HG03064 (cell line): ENCODE results near the gene SP3.

ENCODE experiments used
- ATAC-seq: cut with Tn5 transposase; IDR thresholded peaks from one replicate; pipeline ENCODE4 v1.9.1; 2021; ENCODE audit warnings: low read depth; ENCODE audit not compliant: unreplicated experiment

The SP3 gene

DNA sequence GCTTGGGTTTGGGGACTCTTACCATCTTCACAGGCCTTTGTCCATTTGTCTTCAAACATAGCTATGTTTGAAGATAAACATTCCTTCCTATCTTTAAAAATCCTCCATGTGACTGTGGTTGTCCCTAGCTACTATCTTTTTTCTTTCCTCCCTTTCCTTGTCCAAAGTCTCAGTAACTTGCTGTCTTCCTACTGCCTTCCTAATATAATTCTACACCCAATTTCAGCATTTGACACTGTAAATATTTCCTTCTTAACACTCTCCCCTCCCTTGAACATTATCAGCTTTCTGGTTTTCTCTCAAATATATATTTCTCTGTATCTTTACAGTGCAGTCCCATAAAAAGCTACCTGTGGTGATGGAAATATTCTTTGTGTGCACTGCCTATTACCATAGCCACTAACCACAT is 5.3 kb upstream of the SP3 start:
- ATAC-seq: no peak

DNA sequence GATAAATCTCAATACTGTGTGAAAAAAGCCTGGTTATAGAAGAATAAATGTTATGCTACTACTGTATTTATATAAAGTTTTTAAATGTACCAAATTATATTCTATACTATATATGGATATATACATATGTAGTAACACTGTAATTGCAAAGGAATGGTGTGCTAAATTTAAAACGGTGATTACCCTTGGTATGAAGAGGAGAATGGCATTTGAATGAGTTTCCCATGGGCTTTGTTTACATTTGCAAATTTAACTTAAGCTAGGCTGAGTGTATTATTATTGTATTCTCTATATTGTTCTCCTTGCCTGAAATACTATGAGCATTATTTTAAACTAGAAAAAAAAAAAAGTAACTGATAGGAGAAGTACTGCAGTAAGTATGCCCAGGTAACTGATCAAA is 4.7 kb upstream of the SP3 start:
- no peak for ATAC-seq

DNA sequence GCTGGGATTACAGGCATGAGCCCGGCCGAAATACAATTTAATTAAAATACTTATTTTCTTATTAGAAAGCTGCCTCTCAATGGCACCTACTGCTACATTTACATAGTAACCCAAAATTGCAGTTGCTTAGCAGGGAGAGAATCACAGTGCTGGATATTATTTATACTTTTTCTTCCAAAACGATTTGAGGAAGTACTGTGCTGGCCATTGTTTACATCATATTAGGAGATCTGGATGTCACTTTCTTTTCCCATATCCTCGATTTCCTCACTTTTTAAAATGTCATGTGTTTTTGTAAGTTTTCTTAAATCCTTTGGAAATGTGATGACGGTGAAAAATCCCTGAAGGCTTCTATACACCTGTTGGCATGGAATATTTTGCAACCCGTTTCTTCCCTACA is 3.4 kb upstream of the SP3 start:
- no peak for ATAC-seq

DNA sequence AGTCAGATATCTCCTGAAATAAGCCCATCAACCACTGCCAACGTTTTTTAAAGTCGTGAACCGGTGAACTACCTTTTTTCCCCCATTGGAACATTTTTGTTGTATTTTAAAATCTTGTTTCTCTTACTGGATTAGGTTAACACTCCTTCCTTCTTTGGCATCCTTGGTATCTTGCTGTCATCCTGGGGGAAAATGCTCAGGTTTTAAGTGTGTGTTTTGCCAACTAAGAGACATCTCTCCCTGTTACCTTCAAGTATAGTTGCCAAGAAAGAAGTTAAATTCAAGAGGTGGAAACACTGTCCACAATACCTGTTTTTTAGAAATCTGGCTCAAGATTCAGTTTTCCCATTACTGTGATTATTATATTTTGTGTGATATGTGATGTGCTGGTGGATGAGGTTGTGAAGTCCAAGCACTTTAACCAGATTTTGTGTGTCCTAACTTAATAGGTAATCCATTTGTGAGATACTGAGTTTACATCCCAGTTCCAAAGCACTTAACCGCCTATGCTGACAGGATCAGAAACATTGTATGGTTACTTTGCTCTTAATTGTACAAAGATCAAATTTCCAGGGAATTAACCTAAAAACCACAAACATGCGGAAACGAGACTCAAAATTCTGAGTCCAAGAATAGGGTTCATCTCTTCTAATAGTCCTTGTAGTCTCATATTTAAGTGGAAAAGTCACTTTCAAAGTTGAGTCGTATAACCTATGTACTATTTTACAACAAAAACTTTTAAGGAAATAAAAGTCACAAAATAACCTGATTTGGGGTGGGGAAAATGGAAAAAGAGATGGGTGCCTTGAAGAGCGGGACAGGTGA is 1.3 kb upstream of the SP3 start:
- no peak for ATAC-seq

DNA sequence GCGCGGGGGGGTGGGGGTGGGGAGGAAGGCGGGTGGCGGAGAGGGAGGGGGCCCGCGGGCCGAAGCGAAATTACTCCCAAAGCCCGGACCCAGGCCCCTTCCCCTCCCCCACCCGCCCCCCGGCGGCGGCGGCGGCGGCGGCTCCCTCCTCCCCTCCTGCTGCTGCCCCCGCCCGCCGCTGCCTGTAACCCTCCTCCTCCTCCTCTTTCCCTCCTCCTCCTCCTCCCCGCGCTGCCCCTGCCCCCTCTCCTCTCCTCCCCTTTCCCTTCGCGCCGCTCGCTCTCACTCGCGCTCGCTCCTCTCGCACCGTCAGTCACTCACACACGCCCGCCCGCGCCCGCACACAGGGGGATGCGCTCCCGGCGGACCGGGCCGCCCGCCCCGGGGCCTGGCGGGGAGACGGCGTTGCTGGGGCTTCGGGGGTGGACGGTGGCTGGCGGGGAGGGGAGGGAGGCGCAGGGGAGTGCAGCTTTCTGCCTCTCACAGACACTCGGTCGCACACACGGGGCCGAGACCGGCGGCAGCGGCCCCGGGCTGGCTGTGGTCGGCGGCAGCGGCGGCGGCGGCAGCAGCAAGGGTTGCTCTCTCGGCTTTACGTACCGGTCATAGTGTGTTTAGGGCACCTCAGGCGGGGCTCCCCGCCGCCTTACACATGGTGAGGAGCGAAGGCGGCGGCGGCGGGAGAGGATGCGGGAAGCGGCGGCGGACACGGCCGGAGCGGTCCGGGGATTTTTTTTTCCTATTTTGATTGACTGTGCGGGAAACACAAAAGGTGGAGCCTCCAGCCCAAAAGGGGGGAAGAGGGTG is 405 bp downstream of the SP3 start:
- ATAC-seq: peak; percentile 21

DNA sequence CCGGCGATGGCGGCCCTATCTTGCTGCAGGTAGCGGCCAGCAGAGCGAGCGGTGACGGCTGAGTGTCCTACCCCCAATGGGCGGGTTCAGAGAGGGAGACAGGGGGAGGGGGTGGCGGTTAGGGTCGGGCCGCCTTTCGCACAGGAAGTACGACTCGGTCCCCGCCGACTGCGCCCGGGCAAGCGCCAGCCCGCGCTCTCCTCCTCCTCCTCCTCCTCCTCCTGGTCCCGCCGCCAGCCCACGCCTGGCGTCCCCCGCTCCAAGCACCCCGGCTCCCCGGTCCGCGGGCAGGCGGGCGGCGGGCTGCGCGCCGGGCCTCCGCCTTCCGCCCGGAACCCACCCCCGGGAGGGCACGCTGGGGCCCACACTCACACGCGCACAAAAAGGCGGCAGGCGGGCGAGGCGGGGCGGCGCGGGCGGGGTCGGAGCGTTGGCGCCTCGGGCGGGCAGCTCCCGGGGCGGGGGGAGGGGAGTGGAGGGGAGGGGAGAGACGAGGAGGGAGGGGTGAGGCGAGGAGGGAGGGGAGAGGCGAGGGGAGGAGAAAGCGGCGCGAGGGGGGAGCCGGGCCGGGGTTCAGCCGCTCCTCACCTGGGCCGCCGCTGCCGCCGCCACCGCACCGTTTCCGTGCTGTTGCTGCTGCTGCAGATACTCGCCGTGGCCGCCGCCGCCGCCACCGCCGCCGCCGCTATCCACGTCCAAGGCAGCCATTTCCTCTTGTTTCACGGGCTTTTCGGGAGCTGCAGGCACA is 1.2 kb downstream of the SP3 start:
- ATAC-seq: peak; percentile 49

DNA sequence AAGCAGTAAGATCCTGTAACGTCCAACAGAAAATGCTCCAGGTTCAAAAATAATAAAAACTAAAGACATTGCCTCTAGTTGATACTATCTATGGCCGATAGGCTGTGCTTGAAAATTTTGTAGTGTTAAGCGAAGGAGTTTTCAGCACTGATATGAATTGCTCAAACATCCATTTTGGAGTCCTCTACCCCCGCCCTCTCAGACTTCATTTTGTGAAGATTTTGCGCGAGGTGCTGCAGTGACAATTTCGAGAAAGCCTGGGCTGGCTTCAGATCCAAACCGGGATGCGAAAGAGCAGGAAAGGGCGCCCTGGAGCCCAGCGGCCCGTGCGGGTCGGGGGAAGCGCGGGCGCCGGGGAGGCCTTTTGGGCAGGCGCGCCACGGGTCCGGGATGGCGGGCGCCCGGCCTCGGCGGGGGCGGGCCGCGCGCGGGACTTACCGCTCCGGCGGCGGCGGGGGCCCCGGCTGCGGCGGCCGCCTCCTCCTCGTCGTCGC is 1.8 kb downstream of the SP3 start:
- ATAC-seq: peak; percentile 25

DNA sequence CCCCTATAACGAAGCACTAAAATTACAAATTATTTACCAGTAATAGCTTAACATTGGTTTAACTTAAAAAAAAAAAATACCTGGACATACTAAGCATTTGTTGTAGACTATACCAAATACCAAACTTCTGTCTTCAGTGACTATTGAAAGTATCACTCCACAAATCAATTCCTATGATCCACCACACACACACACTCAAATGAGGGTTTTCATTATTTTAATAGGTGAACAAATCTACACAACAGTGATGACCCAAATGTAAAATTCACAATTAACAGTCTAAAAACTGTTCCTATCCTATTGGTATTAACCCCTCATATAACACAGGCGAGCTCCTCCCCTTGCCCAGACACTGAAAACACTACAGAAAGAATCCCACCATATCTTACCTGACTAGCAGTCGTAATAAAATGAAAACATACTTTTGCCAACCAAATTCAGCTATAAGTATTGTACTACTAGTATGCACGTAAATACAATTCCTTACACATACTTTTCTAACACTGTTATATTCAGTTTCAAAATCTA is 2.5 kb downstream of the SP3 start:
- no peak for ATAC-seq

DNA sequence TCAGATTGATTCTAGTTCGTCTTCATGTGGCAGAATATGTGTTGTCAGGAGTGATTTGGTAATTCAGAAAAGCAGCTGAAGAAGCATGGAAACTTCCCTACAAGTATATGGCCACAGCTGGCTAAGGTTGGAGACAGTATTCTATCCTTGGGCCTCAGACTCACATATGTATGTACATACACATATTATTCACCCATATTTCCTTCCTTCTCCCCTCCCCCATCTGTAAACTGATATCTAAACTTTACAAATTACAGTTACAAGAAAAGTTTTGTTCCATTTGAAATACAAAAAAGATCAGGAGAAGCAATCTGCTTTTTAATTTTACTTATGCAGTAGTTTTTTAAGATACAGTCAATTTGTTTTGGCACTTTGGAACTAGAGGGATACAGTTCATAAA is 3.1 kb downstream of the SP3 start:
- no peak for ATAC-seq

DNA sequence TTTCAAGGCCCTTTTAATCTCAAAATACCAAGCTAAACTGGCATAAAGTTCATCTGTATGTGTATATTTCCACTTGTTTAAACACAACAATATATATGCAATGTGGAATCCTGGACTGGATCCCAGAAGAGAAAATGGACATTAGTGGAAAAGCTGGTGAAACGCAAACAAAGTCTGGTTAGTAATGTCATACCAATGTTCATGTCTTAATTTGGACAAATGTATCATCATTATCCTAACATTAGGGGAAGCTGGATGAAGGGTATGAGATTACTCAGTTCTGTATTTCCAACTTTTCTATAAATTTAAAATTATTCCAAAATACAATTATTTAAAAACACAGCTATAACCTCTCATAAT is 3.8 kb downstream of the SP3 start:
- no peak for ATAC-seq

DNA sequence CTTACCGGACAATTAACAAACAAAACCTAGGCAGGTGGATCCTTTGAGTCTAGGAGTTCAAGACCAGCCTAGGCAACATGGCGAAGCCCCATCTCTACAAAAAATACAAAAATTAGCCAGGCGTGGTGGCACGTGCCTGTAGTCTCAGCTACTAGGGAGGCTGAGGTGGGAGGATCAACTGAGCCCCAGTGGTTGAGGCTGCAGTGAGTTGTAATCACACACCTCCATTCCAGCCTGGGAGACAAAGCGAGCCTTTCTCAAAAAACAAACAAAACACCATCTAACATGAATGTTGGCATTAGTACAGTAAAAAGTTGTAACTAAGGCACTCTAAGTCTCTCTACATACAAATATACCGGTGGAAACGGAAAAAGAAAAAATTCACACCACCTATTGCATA is 5.3 kb downstream of the SP3 start:
- no peak for ATAC-seq

DNA sequence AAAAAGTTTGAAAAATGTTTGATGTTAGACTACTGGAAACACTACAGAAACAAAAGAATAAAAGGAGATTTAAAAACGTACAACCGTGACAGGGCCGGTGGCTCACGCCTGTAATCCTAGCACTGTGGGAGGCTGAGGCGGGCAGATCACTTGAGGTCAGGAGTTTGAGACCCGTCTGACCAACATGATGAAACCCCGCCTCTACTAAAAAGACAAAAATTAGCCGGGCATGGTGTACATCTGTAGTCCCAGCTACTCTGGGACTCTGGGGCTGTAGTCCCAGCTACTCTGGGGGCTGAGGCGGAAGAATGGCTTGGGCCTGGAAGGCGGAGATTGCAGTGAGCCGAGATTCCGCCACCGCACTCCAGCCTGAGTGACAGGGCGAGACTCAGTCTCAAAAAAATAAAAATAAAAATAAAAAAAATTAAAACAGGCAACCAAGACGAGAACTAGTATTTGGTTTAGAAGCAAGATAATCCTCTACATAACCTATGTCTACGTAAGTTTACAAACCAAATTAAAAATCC is 5.8 kb downstream of the SP3 start:
- ATAC-seq: no peak

DNA sequence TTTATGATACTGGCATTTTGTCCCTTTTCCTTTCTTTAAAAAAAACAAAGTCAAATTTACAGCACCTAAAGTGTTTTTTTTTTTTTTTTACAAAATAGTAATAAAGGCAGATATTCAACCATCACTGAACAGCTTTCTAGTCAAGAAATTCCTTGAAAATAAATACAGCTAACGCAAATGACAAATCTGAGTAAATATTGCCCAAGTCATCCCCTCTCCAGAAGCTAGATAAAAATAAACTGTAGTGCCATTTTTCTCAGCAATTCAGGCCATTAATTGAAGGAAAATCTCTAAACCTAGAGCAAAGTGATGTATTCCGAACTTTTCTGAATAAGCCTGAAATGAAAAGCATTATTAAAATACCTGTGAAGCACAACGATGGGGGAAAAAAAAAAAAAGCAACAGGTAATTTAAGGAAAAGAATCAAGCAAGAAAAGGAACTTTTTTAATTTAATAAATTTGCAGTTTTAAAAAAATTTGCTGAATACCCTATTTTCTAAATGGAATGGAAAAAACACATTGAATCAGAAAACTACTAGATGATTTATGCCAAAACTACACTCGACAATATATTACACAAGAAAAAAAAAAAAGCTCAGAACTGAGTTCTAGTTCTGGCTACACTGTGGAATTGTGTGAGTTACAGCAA is 6.9 kb downstream of the SP3 start:
- ATAC-seq: no peak

DNA sequence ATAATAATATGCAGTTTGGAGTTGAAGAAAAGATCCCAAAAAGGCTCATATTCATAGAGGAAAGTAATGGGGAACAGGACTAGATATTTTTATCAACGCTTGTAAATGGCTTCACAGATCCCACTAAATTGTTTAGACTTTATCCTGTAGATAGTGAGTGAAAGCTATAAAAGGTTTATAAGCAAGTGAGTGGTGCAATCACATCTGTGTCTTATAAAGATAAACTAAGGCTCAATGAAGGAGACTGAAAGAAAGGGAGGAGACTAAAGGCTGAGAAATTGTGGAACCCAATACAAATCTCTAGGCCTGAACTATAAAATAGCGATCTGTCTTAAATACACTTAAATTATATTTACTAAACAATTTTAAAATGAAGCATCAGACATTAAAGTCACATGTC is 7.7 kb downstream of the SP3 start:
- ATAC-seq: no peak

DNA sequence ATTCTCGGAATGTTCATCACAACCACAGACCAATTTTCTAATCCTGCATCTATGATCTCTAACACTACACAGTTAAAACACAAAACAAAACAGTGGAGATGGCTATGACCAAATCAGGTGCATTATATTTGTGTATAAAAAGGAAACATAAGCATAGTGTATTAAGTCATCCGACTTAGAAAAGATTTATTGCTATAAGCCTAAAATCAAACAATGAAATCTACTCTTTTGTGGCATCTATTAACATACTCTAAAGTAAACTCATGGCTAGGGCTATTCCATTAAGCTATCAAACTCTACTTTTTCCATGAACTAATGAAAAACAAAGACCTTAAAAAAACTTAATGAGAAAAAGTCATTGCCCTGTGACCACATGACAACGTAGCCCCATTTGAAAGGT is 8.7 kb downstream of the SP3 start:
- no peak for ATAC-seq

DNA sequence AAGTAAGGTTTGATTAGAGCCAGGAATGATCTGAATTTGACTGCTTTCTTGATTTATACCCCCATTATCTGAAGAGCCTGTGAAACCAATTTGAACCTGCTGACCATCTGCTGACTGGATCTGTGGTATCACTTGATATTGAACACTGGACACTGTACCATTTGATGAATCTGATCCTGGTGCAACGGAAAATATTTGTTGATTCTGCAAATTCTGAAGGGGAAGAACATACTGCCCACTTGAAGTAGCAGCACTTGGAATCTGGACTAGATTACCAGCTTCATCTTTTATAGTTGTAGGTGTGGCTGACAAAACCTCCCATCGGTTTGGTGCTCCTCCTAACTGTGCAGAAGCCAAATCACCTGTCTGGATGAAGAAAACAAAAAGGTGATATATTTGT is 9.3 kb downstream of the SP3 start:
- no peak for ATAC-seq

DNA sequence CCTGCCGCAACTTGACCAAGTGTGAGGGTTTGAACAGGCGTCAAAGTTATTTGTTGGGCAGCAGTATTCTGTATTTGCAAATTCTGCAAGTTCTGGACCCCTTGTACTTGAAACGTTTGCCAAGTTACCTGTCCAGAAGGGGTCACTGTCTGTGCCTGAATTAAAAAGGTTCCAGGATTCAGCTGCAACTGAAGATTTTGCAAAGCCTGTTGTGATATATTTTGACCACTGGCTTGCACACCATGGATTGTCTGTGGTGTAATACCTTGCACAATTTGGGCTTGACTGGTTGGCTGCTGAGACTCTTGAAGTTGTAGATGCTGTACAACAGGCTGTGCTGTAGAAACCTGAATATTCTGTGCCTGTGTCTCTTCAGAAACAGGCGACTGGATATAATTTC is 10.2 kb downstream of the SP3 start:
- no peak for ATAC-seq

DNA sequence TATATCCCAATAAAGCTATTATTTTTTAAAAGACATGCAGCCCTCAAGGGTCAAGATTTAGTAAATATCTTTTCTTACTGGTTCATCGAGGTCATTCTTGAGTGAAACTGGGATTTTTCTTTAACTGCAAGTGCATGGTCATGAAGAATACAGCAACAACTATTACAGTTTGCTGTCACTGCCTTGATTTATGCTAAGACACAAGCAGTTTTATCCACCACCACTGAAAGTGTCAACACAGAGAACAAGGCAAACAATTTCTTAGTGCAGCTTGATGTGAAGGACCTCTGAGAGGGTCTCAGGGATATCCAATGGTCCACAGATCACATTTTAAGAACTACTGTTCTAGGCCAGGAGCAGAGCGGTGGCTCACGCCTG is 12.1 kb downstream of the SP3 start:
- ATAC-seq: no peak

DNA sequence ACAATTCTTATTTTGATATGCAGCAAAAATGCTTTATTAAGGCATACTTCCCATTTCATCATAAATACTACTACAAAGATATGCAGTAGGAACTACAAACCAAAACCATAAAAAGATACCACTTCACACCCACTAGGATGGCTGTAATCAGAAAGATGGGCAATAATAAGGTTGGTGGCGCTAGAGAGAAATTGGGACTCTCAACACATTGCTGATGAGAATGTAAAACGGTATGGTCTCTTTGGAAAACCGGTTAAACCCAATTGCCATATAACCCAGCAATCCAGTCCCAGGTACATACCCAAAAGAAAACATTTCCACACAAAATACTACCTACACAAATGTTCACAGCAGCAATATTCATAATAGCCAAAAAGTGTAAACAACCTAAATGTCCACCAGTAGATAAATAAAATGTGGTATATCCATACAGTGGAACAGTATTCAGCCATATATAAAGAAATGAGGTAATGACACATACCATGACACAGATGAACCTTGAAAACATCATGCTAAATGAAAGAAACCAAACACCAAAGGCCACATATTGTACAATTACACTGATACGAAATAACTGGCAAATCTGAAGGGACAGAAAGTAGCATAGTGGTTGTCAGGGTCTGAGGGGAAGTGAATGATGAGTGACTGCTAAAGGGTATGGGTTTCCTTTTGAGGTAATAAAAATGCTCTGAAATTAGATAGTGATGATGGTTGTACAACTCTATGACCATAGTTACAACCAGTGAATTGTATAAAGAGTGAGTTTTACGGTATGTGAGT is 12.7 kb downstream of the SP3 start:
- ATAC-seq: no peak

DNA sequence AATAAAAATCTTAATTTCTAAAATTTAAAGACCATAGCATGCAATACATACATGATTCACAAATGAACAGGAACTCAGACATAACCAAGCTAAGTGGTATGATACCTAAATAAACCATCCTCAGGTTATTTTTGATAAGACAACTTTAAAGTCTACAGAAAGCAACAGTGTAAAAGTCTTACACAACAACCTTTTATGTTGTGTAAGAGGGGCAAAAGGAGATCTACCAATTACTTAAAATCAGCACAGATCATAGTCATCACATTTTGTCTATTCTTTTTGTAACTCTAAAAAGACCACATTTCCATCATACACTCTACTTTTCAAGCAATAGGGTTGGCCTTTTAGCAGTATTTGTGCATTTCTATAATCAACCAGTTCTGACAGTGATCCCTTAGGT is 16.3 kb downstream of the SP3 start:
- no peak for ATAC-seq
